ENCODE results near the gene CFAP410. TPM values are rescaled to one million over a fixed set of nuclear protein-coding genes. Genes with fewer than 3 reads are reported as not detected.

CFAP410 gene
- total RNA-seq, 1 donor from 2014 or later: 14.2 TPM

- no peaks in the 10 kb centered on the region for H3K27me3 Mint-ChIP-seq (ENCODE audit: low read depth)
- peaks cover 20% of the 10 kb centered on the region for H3K4me1 Mint-ChIP-seq (ENCODE audit: low read depth)
- no peak overlapping the region for H3K4me3 Mint-ChIP-seq (ENCODE audit: unreplicated experiment)
- H3K9me3 Mint-ChIP-seq (ENCODE audit: low read depth): no peaks in the 10 kb centered on the region
- TF ChIP-seq CTCF (IDR thresholded peaks at IDR 0.05): no peak
- H3K27ac Mint-ChIP-seq (ENCODE audit: unreplicated experiment): no peak overlapping the region
- H3K36me3 Mint-ChIP-seq (ENCODE audit: low read depth): no peaks in the 10 kb centered on the region
- DNase-seq (ENCODE audit: low spot score): no peak
These were observed 43.1 kb downstream of the CFAP410 start for GRCh38 chr21:44296103-44296519.

GRCh38 chr21:44295646-44296045 lies 43.5 kb downstream of the CFAP410 start:
- H3K27me3 Mint-ChIP-seq (ENCODE audit: low read depth): no peaks in the 10 kb centered on the region
- no peak for TF ChIP-seq CTCF (IDR thresholded peaks at IDR 0.05)
- H3K4me1 Mint-ChIP-seq (ENCODE audit: low read depth): peaks cover 16% of the 10 kb centered on the region
- no peak overlapping the region for H3K27ac Mint-ChIP-seq (ENCODE audit: unreplicated experiment)
- no peak for DNase-seq (ENCODE audit: low spot score)
- H3K4me3 Mint-ChIP-seq (ENCODE audit: unreplicated experiment): no peak overlapping the region
- H3K36me3 Mint-ChIP-seq (ENCODE audit: low read depth): no peaks in the 10 kb centered on the region
- no peaks in the 10 kb centered on the region for H3K9me3 Mint-ChIP-seq (ENCODE audit: low read depth)

DNA sequence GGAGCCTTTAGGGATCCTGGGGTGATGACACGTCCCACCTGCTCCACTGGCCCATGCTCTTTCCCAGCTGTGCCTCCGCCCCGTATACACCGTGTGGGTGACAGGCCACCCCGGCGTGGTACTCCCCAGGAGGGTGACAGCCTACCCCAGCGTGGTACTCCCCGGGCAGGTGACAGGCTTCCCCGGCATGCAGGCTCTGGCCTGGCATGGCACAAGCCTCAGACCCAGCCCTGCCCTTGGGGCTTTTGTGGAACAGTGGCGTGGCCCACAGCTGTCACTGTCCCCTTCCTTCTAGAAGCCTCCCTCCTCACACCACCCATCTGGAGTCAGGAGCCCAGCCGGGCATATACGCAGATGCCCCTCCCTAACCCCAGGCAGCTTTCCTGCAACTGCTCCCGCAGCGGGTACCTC lies 44.0 kb downstream of the CFAP410 start:
- Mint-ChIP-seq H3K36me3 (ENCODE audit: low read depth) (no peaks in the 10 kb centered on the region), H3K9me3 (ENCODE audit: low read depth) (no peaks in the 10 kb centered on the region), H3K27me3 (ENCODE audit: low read depth) (no peaks in the 10 kb centered on the region), H3K4me1 (ENCODE audit: low read depth) (peaks cover 15% of the 10 kb centered on the region), H3K27ac (ENCODE audit: unreplicated experiment) (no peak overlapping the region), H3K4me3 (ENCODE audit: unreplicated experiment) (no peak overlapping the region)
- no peak for TF ChIP-seq CTCF (IDR thresholded peaks at IDR 0.05)
- no peak for DNase-seq (ENCODE audit: low spot score)

- no peak for DNase-seq (ENCODE audit: low spot score)
- no peak for TF ChIP-seq CTCF (IDR thresholded peaks at IDR 0.05)
- Mint-ChIP-seq H3K9me3 (ENCODE audit: low read depth) (no peaks in the 10 kb centered on the region), H3K27ac (ENCODE audit: unreplicated experiment) (no peak overlapping the region), H3K36me3 (ENCODE audit: low read depth) (no peaks in the 10 kb centered on the region), H3K4me3 (ENCODE audit: unreplicated experiment) (no peak overlapping the region), H3K4me1 (ENCODE audit: low read depth) (peaks cover 15% of the 10 kb centered on the region), H3K27me3 (ENCODE audit: low read depth) (no peaks in the 10 kb centered on the region)
These were observed 44.6 kb downstream of the CFAP410 start for GRCh38 chr21:44294391-44295162.

GRCh38 chr21:44293551-44294231 lies 45.5 kb downstream of the CFAP410 start:
- H3K27ac Mint-ChIP-seq (ENCODE audit: unreplicated experiment): no peak overlapping the region
- H3K27me3 Mint-ChIP-seq (ENCODE audit: low read depth): no peaks in the 10 kb centered on the region
- H3K9me3 Mint-ChIP-seq (ENCODE audit: low read depth): no peaks in the 10 kb centered on the region
- no peak for TF ChIP-seq CTCF (IDR thresholded peaks at IDR 0.05)
- H3K36me3 Mint-ChIP-seq (ENCODE audit: low read depth): no peaks in the 10 kb centered on the region
- H3K4me1 Mint-ChIP-seq (ENCODE audit: low read depth): peaks cover 11% of the 10 kb centered on the region
- no peak for DNase-seq (ENCODE audit: low spot score)
- no peak overlapping the region for H3K4me3 Mint-ChIP-seq (ENCODE audit: unreplicated experiment)

All from chondrocyte (in vitro differentiated cells).